22Rv1 (cell line): ENCODE data around the gene HSD17B14.

Source experiments
- ZFX ChIP-seq: fragments of 450-650 bp; IDR thresholded peaks from 2 replicates; pipeline ENCODE4 v1.6.1; 2017; ENCODE audit warnings: antibody characterized with exemption, borderline replicate concordance
- TF ChIP-seq, protein P1 (sequence below): fragments of 450-650 bp; IDR thresholded peaks from 2 replicates; pipeline ENCODE4 v1.5.1; 2017; ENCODE audit warnings: mild to moderate bottlenecking

DNA sequence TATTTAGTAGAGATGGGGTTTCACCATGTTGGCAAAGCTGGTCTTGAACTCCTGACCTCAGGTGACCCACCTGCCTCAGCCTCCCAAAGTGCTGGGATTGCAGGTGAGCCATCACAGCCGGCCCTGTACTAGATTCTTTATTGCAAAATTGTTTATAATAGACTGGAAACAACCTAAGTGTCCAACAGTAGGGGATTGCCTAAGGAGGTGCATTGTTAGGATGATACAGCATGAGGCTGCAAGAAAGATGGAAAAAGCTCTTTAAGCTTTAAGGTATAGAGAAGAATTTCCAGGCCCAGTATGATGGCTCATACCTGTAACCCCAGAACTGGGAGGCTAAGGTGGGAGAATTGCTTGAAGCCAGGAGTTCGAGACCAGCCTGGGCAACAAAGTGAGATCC lies 33.7 kb downstream of the HSD17B14 start:
- TF ChIP-seq, protein P1, sequence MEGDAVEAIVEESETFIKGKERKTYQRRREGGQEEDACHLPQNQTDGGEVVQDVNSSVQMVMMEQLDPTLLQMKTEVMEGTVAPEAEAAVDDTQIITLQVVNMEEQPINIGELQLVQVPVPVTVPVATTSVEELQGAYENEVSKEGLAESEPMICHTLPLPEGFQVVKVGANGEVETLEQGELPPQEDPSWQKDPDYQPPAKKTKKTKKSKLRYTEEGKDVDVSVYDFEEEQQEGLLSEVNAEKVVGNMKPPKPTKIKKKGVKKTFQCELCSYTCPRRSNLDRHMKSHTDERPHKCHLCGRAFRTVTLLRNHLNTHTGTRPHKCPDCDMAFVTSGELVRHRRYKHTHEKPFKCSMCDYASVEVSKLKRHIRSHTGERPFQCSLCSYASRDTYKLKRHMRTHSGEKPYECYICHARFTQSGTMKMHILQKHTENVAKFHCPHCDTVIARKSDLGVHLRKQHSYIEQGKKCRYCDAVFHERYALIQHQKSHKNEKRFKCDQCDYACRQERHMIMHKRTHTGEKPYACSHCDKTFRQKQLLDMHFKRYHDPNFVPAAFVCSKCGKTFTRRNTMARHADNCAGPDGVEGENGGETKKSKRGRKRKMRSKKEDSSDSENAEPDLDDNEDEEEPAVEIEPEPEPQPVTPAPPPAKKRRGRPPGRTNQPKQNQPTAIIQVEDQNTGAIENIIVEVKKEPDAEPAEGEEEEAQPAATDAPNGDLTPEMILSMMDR: no peak
- no peak for TF ChIP-seq ZFX
